Caco-2 (cell line): ENCODE data around the gene HGS. TPM values are rescaled to one million over a fixed set of nuclear protein-coding genes. Genes with fewer than 3 reads are reported as not detected.

Experiments used
- BruUV-seq: library from RNA; stranded (reverse); fragments of 400-500 nt; replicated peaks from 2 replicates; lab custom pipeline; 2021; lab: Mats Ljungman, UMichigan
- CTCF ChIA-PET: fragments of 300-600 bp; sonication (Branson Sonifier 250); formaldehyde crosslinking; loops from one replicate; lab custom pipeline; 2022; ENCODE audit warnings: antibody characterized with exemption; lab: Charles Lee
- POLR2A ChIA-PET: fragments of 300-600 bp; sonication (Branson Sonifier 250); formaldehyde crosslinking; loops from one replicate; lab custom pipeline; 2022; ENCODE audit warnings: antibody characterized with exemption; lab: Charles Lee
- DNase-seq, 2 experiments: peaks; one replicate each; pipeline versions ENCODE4 v3.0.0 to v3.0.0-alpha.2; 2020 to 2022
- H3K27me3 ChIP-seq: replicated peaks from 2 replicates; pipeline ENCODE4 v1.6.0; 2011; ENCODE audit warnings: low read length; ENCODE audit not compliant: control insufficient read depth, insufficient read depth
- H3K36me3 ChIP-seq: 2 replicates; pipeline ENCODE4 v1.5.1; 2011; ENCODE audit warnings: low read length; ENCODE audit not compliant: control insufficient read depth, insufficient read depth
- H3K4me1 ChIP-seq: fragments of 250-450 bp; sonication (Bioruptor Pico); 2 replicates; pipeline ENCODE4 v1.5.1; 2020; ENCODE audit warnings: mild to moderate bottlenecking
- H3K4me3 ChIP-seq: 2 replicates; pipeline ENCODE4 v1.5.1; 2011; ENCODE audit warnings: low read depth, mild to moderate bottlenecking, control low read depth, low read length
- H3K9me3 ChIP-seq: fragments of 250-450 bp; sonication (Bioruptor Pico); 2 replicates; pipeline ENCODE4 v1.5.1; 2020; ENCODE audit warnings: mild to moderate bottlenecking, moderate library complexity
- H3K27ac Mint-ChIP-seq: one replicate; pipeline ENCODE4 v1.8.0; 2022; ENCODE audit warnings: mixed read lengths; ENCODE audit not compliant: unreplicated experiment
- H3K27me3 Mint-ChIP-seq: one replicate; pipeline ENCODE4 v1.8.0; 2022; ENCODE audit warnings: mixed read lengths; ENCODE audit not compliant: insufficient read depth, unreplicated experiment
- H3K36me3 Mint-ChIP-seq: one replicate; pipeline ENCODE4 v1.8.0; 2022; ENCODE audit warnings: mild to moderate bottlenecking, mixed read lengths; ENCODE audit not compliant: insufficient read depth, unreplicated experiment
- H3K4me1 Mint-ChIP-seq: one replicate; pipeline ENCODE4 v1.8.0; 2022; ENCODE audit warnings: low read depth, mixed read lengths; ENCODE audit not compliant: unreplicated experiment
- H3K4me3 Mint-ChIP-seq: one replicate; pipeline ENCODE4 v1.8.0; 2022; ENCODE audit warnings: mild to moderate bottlenecking, moderate library complexity, mixed read lengths; ENCODE audit not compliant: unreplicated experiment
- H3K9me3 Mint-ChIP-seq: one replicate; pipeline ENCODE4 v1.8.0; 2022; ENCODE audit warnings: mixed read lengths; ENCODE audit not compliant: unreplicated experiment
- CTCF ChIP-seq, 2 experiments: fragments of 200-600 bp in 1 of 2; IDR thresholded peaks; 1 replicate in 1 of 2; 2 replicates in 1 of 2; pipeline versions ENCODE4 v1.5.1 to v1.8.0; 2011 to 2022; ENCODE audit warnings: antibody characterized with exemption in 1 of 2, control low read depth in 1 of 2, inconsistent platforms in 1 of 2, low read depth in 1 of 2, low read length in 1 of 2, mild to moderate bottlenecking in 1 of 2, moderate library complexity in 1 of 2; ENCODE audit not compliant: insufficient read depth in 1 of 2, severe bottlenecking in 1 of 2, unreplicated experiment in 1 of 2
- intact Hi-C: fragments of 100-400 bp; cut with micrococcal nuclease; formaldehyde crosslinking; loops from one replicate; pipeline ENCODE4 v1.10.0; 2022; ENCODE audit not compliant: unreplicated experiment
- total RNA-seq: library from RNA; stranded (reverse); gene quantifications from 2 replicates; pipeline ENCODE4 v1.2.3, GENCODE V29; 2022

HGS gene
- total RNA-seq, 1 experiment from 2014 or later: 176 TPM

GRCh38 chr17:81722184-81723120 lies 38.6 kb downstream of the HGS start:
- no peak for DNase-seq
- Mint-ChIP-seq H3K4me1 (no peaks in the 10 kb centered on the region), H3K27ac (no peak overlapping the region), H3K27me3 (no peaks in the 10 kb centered on the region), H3K36me3 (peaks cover 31% of the 10 kb centered on the region), H3K4me3 (no peak overlapping the region), H3K9me3 (no peaks in the 10 kb centered on the region)
- no peaks in the 10 kb centered on the region for H3K27me3 ChIP-seq
- ChIA-PET CTCF (interaction anchor here (0.6 kb wide), 1 partner anchor 102 kb away, joined by 3 read pairs; no protein-coding TSS in a partner anchor), POLR2A (interaction anchor here (1.1 to 1.3 kb wide), 2 partner anchors 10 to 111 kb away, joined by 5 to 10 read pairs; partner anchors contain the start of genes MCRIP1 and SLC25A10)
- H3K36me3 ChIP-seq: no peaks in the 10 kb centered on the region
- BruUV-seq: no TSS peak
- no peak overlapping the region for H3K4me3 ChIP-seq
- intact Hi-C loops: no loop called here
- peaks cover 4% of the 10 kb centered on the region; the same call in 1 of the 2 replicates for H3K4me1 ChIP-seq
- H3K9me3 ChIP-seq: no peaks in the 10 kb centered on the region
- no peak for TF ChIP-seq CTCF (IDR thresholded peaks at IDR 0.05; ENCODE audit: insufficient read depth in 1 of 2, low read depth in 1 of 2, low read length in 1 of 2, severe bottlenecking in 1 of 2, unreplicated experiment in 1 of 2)

DNA sequence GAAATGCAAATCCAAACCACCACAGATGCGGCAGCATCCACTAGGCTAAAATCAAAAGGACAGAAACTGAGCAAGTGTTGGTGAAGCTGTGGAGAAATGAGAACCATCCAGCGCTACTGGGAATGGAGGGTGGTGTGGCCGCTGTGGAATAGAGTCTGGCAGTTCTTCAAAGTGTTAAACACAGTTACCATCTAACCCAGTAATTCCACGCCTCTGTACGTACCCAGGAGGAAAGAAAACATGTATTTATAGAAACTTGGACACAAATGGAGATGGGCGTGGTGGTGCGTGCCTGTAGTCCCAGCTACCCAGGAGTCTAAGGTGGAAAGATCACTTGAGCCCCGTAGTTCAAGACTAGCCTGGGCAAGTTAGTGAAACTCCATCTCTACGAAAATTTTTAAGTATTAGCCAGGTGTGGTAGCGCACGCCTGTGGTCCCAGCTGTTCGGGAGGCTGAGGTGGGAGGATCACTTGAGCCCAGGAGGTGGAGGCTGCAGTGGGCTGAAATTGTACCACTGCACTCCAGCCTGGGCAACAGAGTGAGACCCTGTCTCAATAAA lies 39.9 kb downstream of the HGS start:
- no peak overlapping the region for H3K27ac Mint-ChIP-seq
- H3K36me3 ChIP-seq: no peaks in the 10 kb centered on the region
- no peaks in the 10 kb centered on the region for H3K27me3 ChIP-seq
- H3K27me3 Mint-ChIP-seq: no peaks in the 10 kb centered on the region
- H3K4me3 Mint-ChIP-seq: no peak overlapping the region
- intact Hi-C loops: no loop called here
- H3K9me3 Mint-ChIP-seq: no peaks in the 10 kb centered on the region
- BruUV-seq: TSS peak; percentile 39
- H3K4me1 Mint-ChIP-seq: no peaks in the 10 kb centered on the region
- ChIA-PET POLR2A (interaction anchor here (0.5 to 0.6 kb wide), 3 partner anchors 25 to 211 kb away, joined by 3 to 6 read pairs (median 3); partner anchors contain the start of gene ACTG1), CTCF (no interaction called here)
- no peaks in the 10 kb centered on the region for H3K9me3 ChIP-seq
- no peak overlapping the region for H3K4me3 ChIP-seq
- peaks cover 24% of the 10 kb centered on the region for H3K36me3 Mint-ChIP-seq
- TF ChIP-seq CTCF (IDR thresholded peaks at IDR 0.05; ENCODE audit: insufficient read depth in 1 of 2, low read depth in 1 of 2, low read length in 1 of 2, severe bottlenecking in 1 of 2, unreplicated experiment in 1 of 2): no peak
- H3K4me1 ChIP-seq: peaks cover 4% of the 10 kb centered on the region; the same call in 1 of the 2 replicates
- no peak for DNase-seq

DNA sequence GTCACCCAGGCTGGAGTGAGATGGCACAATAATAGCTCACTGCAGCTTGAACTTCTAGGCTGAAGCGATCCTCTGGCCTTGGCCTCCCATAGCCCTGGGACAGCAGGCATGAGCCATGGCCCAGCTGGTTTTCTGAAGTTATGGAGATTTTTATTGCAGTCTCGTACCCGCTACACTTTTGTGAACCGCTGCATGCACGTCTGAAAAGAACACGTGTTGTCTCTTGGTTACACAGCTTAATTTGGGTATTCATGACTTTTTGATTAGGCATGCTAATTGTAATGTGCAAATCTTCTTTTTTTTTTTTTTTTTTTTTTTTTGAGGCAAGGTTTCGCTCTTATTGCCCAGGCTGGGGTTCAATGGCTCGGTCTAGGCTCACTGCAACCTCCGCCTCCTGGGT lies 41.6 kb downstream of the HGS start:
- Mint-ChIP-seq H3K27me3 (no peaks in the 10 kb centered on the region), H3K4me1 (no peaks in the 10 kb centered on the region), H3K36me3 (peaks cover 13% of the 10 kb centered on the region), H3K27ac (no peak overlapping the region), H3K9me3 (no peaks in the 10 kb centered on the region), H3K4me3 (no peak overlapping the region)
- ChIA-PET POLR2A (interaction anchor here (0.6 kb wide), 1 partner anchor 82 kb away, joined by 10 read pairs; no protein-coding TSS in a partner anchor), CTCF (interaction anchor here (0.7 kb wide), 1 partner anchor 125 kb away, joined by 3 read pairs; no protein-coding TSS in a partner anchor)
- Histone ChIP-seq H3K4me3 (no peak overlapping the region), H3K4me1 (peaks cover 4% of the 10 kb centered on the region; the same call in 1 of the 2 replicates), H3K36me3 (no peaks in the 10 kb centered on the region), H3K9me3 (no peaks in the 10 kb centered on the region), H3K27me3 (no peaks in the 10 kb centered on the region)
- intact Hi-C loops: no loop called here
- BruUV-seq: no TSS peak
- TF ChIP-seq CTCF (IDR thresholded peaks at IDR 0.05; ENCODE audit: insufficient read depth in 1 of 2, low read depth in 1 of 2, low read length in 1 of 2, severe bottlenecking in 1 of 2, unreplicated experiment in 1 of 2): no peak
- DNase-seq: no peak
